ELF-1 (cell line): ENCODE measurements around the gene ANO9.
"Not testable (repeated sequence)": the region's sequence is repeated elsewhere in the genome, so short reads cannot be mapped to it uniquely, and the experiment has no call there.

Source experiments
- DNase-seq: peaks from one replicate; pipeline ENCODE4 v3.0.0-alpha.2; 2016; ENCODE audit warnings: low read depth, low spot score

Gene ANO9

GRCh38 chr11:434496-434895, 7.3 kb downstream of the ANO9 start:
- DNase-seq: no peak

- no peak for DNase-seq
Measured at GRCh38 chr11:433641-434040, 8.2 kb downstream of the ANO9 start.

GRCh38 chr11:433111-433510, 8.7 kb downstream of the ANO9 start:
- DNase-seq: no peak

GRCh38 chr11:432501-433100, 9.2 kb downstream of the ANO9 start:
- DNase-seq: no peak

- no peak for DNase-seq
Measured at GRCh38 chr11:431921-432320, 9.9 kb downstream of the ANO9 start.

- no peak for DNase-seq
Measured at GRCh38 chr11:429931-430456, 11.8 kb downstream of the ANO9 start.

- no peak for DNase-seq
Measured at GRCh38 chr11:429391-429790, 12.4 kb downstream of the ANO9 start.

GRCh38 chr11:428295-428694, 13.5 kb downstream of the ANO9 start:
- DNase-seq: no peak

GRCh38 chr11:426851-427250, 15.0 kb downstream of the ANO9 start:
- DNase-seq: no peak

GRCh38 chr11:425301-425700, 16.5 kb downstream of the ANO9 start:
- DNase-seq: no peak

- not testable (repeated sequence) for DNase-seq
Measured at GRCh38 chr11:424766-425165, 17.0 kb downstream of the ANO9 start.

GRCh38 chr11:424232-424631, 17.6 kb downstream of the ANO9 start:
- DNase-seq: no peak

GRCh38 chr11:422249-422656, 19.6 kb downstream of the ANO9 start:
- no peak for DNase-seq

GRCh38 chr11:420911-421321, 20.9 kb downstream of the ANO9 start:
- DNase-seq: no peak

- no peak for DNase-seq
Measured at GRCh38 chr11:420054-420910, 21.5 kb downstream of the ANO9 start.

- no peak for DNase-seq
Measured at GRCh38 chr11:419248-420005, 22.4 kb downstream of the ANO9 start.

GRCh38 chr11:418343-419247, 23.2 kb downstream of the ANO9 start:
- no peak for DNase-seq

- no peak for DNase-seq
Measured at GRCh38 chr11:417652-418342, 24.0 kb downstream of the ANO9 start.

GRCh38 chr11:416757-417621, 24.8 kb downstream of the ANO9 start:
- DNase-seq: peak; percentile 50
